Measurements from ENCODE around the gene NEDD9.

DNA sequence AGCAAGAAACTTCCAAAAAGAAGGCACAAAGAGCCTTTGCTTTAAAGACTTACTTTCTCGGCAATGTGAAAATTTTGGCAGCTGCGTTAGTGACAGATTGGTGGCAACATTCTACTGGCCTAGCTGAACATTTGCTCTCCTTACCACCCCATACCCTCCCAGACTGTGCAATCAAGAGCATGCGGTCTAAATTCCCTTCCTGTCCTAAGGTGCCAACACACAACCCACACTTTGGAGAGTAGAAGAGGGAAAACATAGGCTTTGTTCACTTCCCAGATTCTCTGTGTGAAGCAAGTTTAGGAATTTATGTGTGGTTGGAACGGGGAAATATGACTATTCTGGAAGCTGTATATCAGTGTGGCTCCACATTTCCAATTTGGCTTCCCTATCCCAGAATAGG lies 29.8 kb upstream of the NEDD9 start:
- TF ChIP-seq, protein P1, sequence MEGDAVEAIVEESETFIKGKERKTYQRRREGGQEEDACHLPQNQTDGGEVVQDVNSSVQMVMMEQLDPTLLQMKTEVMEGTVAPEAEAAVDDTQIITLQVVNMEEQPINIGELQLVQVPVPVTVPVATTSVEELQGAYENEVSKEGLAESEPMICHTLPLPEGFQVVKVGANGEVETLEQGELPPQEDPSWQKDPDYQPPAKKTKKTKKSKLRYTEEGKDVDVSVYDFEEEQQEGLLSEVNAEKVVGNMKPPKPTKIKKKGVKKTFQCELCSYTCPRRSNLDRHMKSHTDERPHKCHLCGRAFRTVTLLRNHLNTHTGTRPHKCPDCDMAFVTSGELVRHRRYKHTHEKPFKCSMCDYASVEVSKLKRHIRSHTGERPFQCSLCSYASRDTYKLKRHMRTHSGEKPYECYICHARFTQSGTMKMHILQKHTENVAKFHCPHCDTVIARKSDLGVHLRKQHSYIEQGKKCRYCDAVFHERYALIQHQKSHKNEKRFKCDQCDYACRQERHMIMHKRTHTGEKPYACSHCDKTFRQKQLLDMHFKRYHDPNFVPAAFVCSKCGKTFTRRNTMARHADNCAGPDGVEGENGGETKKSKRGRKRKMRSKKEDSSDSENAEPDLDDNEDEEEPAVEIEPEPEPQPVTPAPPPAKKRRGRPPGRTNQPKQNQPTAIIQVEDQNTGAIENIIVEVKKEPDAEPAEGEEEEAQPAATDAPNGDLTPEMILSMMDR (IDR thresholded peaks at IDR 0.05; ENCODE audit: low read length): no peak
- no peak for TF ChIP-seq EZH2phosphoT487 (IDR thresholded peaks at IDR 0.05; ENCODE audit: low read length)

Measured in MM.1S (cell line).